ENCODE results near the gene ZNF536.

Gene ZNF536

DNA sequence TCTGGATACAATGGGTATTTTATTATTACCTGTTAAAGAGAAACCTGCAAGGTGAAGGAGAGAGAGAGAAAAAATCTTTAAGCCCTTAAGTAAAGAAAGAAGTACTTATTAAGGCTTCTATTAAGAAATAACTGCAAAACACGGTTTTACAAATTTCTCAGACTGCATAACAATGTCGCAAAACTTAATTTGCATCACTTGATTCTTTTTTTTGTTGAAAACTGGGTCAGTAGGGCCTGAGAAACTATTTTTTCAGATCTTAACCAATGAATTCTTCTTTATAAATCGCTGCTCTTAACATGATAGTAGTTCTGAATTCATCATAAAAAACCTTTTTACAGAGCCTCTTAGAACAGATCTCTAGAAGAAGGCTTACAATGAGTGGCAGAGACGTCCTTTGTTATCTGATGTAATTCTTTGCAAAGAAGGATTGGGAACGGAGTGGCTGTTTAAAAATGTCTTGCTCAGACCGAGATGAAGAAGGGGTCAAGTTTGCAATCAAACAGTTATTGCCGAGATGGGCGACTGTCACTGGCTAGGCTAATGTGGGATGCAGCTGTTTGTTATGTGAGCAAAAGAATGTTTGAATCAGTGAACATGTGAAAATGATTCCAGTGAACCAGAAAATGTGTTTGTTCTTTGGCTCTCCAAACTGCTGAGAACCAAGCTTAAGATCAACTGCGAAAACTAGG lies 76.3 kb downstream of the ZNF536 start:
- H3K4me3 ChIP-seq (replicated peaks; ENCODE audit: low read depth, low read length), result no peak overlapping the region
- no peak for TF ChIP-seq CTCF (IDR thresholded peaks at IDR 0.05; ENCODE audit: low read depth, low read length, missing control alignments)
- DNase-seq (ENCODE audit: extremely low read depth, low read depth), result no peak

DNA sequence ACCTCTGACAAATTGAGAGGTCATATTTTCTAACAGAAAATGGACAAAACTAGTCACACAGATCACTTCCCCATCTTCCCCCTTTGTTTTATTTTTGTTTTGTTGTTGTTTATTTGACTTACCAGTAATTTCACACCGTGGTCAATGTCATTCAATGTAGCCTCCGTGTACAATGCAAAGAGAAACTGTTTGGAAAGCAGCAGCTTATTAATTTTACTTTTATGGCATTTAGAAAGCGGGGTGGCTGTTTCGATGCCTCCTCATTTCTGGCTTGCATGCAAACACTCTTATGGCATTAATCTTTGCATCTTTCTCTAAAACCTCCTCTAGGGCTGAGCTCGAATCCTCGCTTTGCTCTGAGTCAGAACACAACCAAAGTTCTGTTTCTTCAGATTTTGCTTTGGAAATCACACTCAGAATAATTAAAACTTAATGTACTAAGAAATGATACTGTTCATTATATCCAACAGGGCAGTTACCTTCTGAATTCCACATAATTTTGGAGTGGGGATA lies 77.0 kb downstream of the ZNF536 start:
- TF ChIP-seq CTCF (IDR thresholded peaks at IDR 0.05; ENCODE audit: low read depth, low read length, missing control alignments), result no peak
- H3K4me3 ChIP-seq (replicated peaks; ENCODE audit: low read depth, low read length), result no peak overlapping the region
- DNase-seq (ENCODE audit: extremely low read depth, low read depth), result no peak

- no peak overlapping the region for H3K4me3 ChIP-seq (replicated peaks; ENCODE audit: low read depth, low read length)
- no peak for DNase-seq (ENCODE audit: extremely low read depth, low read depth)
- no peak for TF ChIP-seq CTCF (IDR thresholded peaks at IDR 0.05; ENCODE audit: low read depth, low read length, missing control alignments)
Observed at GRCh38 chr19:30449673-30450072, 77.5 kb downstream of the ZNF536 start.

DNA sequence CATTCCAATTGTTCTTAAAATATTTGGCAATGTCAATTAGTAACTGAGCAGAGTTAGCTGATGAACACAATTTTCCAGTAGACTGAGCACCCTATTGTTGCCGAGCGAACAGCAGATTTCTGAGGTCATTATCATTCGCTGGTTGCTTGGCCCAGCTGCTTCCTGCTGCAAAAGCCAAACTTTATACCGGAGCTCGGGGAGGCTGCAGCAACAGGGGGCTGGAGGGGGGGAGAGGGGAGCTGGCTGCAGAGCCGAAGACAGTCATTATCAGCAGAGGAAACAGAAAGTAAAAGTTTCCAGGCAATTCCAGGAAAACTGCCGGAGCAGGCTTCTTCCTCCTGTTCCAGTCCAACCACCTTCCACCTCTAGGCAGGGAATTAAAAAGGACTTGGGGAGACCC lies 77.9 kb downstream of the ZNF536 start:
- TF ChIP-seq CTCF (IDR thresholded peaks at IDR 0.05; ENCODE audit: low read depth, low read length, missing control alignments), result no peak
- no peak overlapping the region for H3K4me3 ChIP-seq (replicated peaks; ENCODE audit: low read depth, low read length)
- no peak for DNase-seq (ENCODE audit: extremely low read depth, low read depth)

DNA sequence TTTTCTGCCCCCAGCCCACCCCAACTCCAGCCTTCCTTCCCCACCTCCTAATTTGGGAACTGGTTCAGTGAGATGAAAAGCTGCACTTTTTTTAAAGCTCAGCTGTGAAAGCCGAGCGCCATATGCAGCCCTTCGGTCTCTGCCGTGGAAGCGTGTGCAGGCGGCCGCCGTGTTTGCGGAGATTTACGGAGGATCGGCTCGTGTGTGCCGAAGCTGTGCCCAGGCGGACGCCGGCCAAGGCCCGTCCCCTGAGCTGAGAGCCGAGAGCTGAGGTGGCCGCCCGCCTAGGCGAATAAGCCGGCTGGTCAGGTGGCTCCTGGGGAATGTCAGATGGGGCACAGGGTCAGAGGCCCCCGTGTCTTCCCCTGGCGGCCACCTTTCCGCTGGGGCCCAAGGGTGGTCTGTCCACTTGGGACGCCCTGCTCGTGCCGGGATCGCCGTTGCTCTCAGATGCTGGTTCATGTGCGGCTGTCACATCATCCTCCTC lies 78.7 kb downstream of the ZNF536 start:
- DNase-seq (ENCODE audit: extremely low read depth, low read depth), result no peak
- no peak for TF ChIP-seq CTCF (IDR thresholded peaks at IDR 0.05; ENCODE audit: low read depth, low read length, missing control alignments)

GRCh38 chr19:30452931-30453330 lies 80.7 kb downstream of the ZNF536 start:
- H3K4me3 ChIP-seq (replicated peaks; ENCODE audit: low read depth, low read length), result no peak overlapping the region
- TF ChIP-seq CTCF (IDR thresholded peaks at IDR 0.05; ENCODE audit: low read depth, low read length, missing control alignments), result no peak
- DNase-seq (ENCODE audit: extremely low read depth, low read depth), result no peak

More for the DNA sequence above, 78.7 kb downstream of the ZNF536 start:
- H3K4me3 ChIP-seq (replicated peaks; ENCODE audit: low read depth, low read length), result no peak overlapping the region

Measured in HFF-Myc (cell line).